Activated naive CD4-positive, alpha-beta T cell treated with anti-CD3 and anti-CD28 coated beads, Interleukin-2, amount 50 U/mL, for 24 hours (primary cell): ENCODE results near the gene CCDC197.

Source experiments
- H3K27ac Mint-ChIP-seq: one replicate; pipeline ENCODE4 v1.8.0; 2021; ENCODE audit warnings: mild to moderate bottlenecking, mixed read lengths
- H3K27me3 Mint-ChIP-seq: one replicate; pipeline ENCODE4 v1.8.0; 2021; ENCODE audit warnings: mixed read lengths
- H3K36me3 Mint-ChIP-seq: one replicate; pipeline ENCODE4 v1.8.0; 2021; ENCODE audit warnings: mixed read lengths
- H3K4me1 Mint-ChIP-seq: one replicate; pipeline ENCODE4 v1.8.0; 2021; ENCODE audit warnings: mixed read lengths
- H3K4me3 Mint-ChIP-seq: one replicate; pipeline ENCODE4 v1.8.0; 2021; ENCODE audit warnings: mild to moderate bottlenecking, mixed read lengths
- H3K9me3 Mint-ChIP-seq: one replicate; pipeline ENCODE4 v1.8.0; 2021; ENCODE audit warnings: mixed read lengths

The CCDC197 gene

DNA sequence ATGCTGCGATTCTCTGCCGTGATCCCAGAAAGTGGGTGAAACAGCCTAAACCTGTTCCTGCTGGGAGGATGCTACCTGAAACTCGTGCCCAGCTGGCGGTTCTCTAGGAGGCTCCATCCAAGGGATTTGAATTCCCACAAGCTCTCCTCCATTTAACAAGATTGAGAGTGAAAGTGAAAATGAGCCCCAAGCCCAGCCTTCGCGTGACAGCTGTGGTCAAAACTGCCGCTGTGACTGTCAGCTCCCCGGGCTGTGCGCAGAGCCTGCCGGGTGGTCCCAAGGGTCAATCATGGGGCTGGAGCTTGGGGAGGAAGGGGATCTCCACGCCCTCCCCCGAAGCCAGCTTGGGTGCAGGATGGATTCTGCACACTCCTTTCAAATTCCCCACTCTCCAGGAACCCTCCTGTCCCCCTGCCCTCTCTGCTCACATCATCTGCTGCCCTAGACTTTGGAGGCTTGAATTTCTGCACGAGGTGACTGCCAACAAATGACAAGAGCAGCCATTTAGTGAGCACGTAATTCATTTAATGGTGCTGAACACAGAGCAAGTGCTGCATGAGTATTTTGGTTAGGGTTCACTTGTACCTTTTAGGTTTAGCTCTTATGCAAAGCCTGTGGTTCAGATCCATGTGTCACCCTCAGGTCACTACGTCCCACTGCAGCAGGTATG is 26.0 kb upstream of the CCDC197 start:
- Mint-ChIP-seq H3K36me3 (no peaks in the 10 kb centered on the region), H3K4me3 (peak overlapping the region; percentile 88), H3K4me1 (peaks cover 36% of the 10 kb centered on the region), H3K27me3 (no peaks in the 10 kb centered on the region), H3K9me3 (peaks cover 6% of the 10 kb centered on the region), H3K27ac (peak overlapping the region; percentile 94)

DNA sequence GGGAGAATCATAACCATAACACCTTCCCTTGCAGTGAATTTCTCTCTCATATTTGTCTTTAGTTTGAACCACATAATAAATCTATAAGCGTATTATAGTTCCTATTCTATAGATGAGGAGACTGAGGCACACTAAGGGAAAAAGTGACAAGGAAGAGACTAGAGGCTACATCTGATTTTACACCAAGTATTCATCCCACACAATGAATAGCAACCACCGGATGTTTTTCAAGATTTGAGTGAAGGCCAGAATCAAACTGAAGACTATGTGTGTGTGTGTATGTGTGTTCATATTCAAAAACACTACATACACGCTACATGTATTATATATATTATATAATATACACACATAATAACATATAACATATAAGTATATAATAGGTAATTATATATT is 25.5 kb upstream of the CCDC197 start:
- Mint-ChIP-seq H3K4me1 (peaks cover 41% of the 10 kb centered on the region), H3K9me3 (peaks cover 6% of the 10 kb centered on the region), H3K27me3 (no peaks in the 10 kb centered on the region), H3K4me3 (peak overlapping the region; percentile 88), H3K27ac (peak overlapping the region; percentile 94), H3K36me3 (peaks cover 2% of the 10 kb centered on the region)

DNA sequence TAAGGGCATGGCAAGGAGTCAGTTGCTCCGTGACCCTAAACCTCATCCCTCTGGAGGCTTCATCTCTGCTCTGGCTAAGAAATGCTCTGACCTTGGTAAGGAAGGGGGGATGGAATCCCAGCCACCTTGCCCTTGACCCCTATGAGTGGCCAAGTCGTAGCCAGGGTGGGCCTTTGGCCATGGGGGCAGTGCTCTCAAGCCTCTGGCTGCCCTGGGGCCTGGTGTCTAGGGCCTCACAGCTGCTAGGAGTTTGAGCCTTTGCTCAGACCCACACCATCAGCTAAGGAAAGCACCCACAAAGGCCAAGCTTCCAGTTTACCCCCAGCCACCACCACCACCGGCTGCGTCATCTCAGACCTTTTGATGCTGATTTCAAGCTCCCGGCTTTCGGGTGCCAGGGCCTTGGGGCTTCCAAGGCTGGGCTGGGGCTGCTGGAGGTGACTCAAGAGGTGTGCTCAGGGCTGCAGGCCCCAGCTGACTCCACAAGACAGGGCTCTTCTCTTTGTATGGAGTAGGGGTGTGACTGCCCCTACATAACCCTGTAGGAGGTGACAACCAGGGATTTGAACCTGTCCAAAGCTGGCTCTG is 24.4 kb upstream of the CCDC197 start:
- Mint-ChIP-seq H3K36me3 (peaks cover 7% of the 10 kb centered on the region), H3K9me3 (peaks cover 6% of the 10 kb centered on the region), H3K27me3 (no peaks in the 10 kb centered on the region), H3K27ac (peak overlapping the region; percentile 43), H3K4me3 (no peak overlapping the region), H3K4me1 (peaks cover 51% of the 10 kb centered on the region)

DNA sequence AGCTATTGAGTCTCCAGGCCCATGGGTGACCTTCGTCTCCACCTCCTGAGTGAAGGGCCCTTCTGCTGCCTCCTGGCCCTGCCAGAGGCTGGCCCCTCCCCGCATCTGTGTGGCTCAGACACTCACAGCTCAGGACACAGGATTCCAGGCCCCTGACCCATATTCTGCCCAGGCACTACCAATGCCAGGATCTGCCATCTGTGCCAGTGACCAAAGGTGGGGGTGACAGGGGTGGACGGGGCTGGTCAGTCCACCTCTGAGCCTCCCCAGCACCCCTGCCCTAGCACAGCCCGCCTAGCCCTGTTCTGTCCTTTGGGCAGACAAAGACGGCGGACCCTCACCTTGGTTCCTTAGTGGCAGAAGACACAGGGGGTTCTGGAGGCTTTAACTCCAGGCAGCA is 23.5 kb upstream of the CCDC197 start:
- Mint-ChIP-seq H3K27ac (no peak overlapping the region), H3K4me1 (peaks cover 60% of the 10 kb centered on the region), H3K36me3 (peaks cover 11% of the 10 kb centered on the region), H3K9me3 (peaks cover 6% of the 10 kb centered on the region), H3K4me3 (no peak overlapping the region), H3K27me3 (no peaks in the 10 kb centered on the region)

GRCh38 chr14:93974299-93974698 is 22.8 kb upstream of the CCDC197 start:
- Mint-ChIP-seq H3K36me3 (peaks cover 11% of the 10 kb centered on the region), H3K4me3 (no peak overlapping the region), H3K27ac (peak overlapping the region; percentile 11), H3K9me3 (peaks cover 6% of the 10 kb centered on the region), H3K27me3 (no peaks in the 10 kb centered on the region), H3K4me1 (peaks cover 64% of the 10 kb centered on the region)

- Mint-ChIP-seq H3K9me3 (peaks cover 6% of the 10 kb centered on the region), H3K4me3 (no peak overlapping the region), H3K27ac (no peak overlapping the region), H3K27me3 (no peaks in the 10 kb centered on the region), H3K4me1 (peaks cover 68% of the 10 kb centered on the region), H3K36me3 (peaks cover 11% of the 10 kb centered on the region)
Measured at GRCh38 chr14:93974833-93975232, 22.3 kb upstream of the CCDC197 start.

DNA sequence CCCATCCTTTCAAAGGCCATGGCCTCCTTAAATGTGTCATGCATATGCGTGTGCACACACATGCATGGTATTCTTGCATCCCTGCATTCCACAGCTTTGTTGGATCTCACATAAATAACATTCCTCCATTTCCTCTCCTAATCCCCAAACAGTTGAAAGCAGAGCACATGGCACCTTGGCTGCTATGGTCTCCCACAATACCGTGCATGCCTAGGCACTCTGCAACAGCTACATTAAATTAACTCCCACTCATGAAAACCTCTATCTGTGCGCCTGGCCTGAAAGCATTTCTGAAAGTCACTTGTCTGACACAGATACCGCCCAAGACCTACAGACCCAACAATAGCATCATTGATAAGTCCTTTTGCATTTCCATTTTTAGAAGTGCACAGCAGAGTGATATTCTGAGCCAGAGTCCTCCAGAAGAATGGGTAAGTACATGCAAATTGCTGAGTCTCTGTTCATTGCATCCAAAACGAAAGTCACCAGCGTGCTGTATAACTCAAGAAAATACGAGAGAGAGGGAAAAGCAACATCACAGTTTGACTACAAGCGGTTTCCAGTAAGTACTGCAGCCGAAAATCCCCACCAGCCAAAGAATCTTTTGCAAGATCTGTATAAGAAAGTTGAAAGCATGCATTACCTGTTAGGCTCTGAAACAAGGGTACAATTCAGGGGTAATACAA is 21.2 kb upstream of the CCDC197 start:
- H3K4me3 Mint-ChIP-seq: peak overlapping the region; percentile 50
- peak overlapping the region; percentile 93 for H3K27ac Mint-ChIP-seq
- no peaks in the 10 kb centered on the region for H3K27me3 Mint-ChIP-seq
- peaks cover 67% of the 10 kb centered on the region for H3K4me1 Mint-ChIP-seq
- H3K36me3 Mint-ChIP-seq: peaks cover 11% of the 10 kb centered on the region
- peaks cover 6% of the 10 kb centered on the region for H3K9me3 Mint-ChIP-seq

- Mint-ChIP-seq H3K4me3 (peak within 1 kb of the TSS; percentile 50), H3K4me1 (peaks cover 61% of the 10 kb centered on the region), H3K27me3 (no peaks in the 10 kb centered on the region), H3K9me3 (peaks cover 6% of the 10 kb centered on the region), H3K27ac (peak within 1 kb of the TSS; percentile 98), H3K36me3 (peaks cover 11% of the 10 kb centered on the region)
Measured at GRCh38 chr14:93976477-93977057, 20.5 kb upstream of the CCDC197 start, which contains the start of gene ASB2. TSS of gene ASB2 (minus strand) at chr14:93976570. CDS start at chr14:93964539, 12,031 bp downstream.

DNA sequence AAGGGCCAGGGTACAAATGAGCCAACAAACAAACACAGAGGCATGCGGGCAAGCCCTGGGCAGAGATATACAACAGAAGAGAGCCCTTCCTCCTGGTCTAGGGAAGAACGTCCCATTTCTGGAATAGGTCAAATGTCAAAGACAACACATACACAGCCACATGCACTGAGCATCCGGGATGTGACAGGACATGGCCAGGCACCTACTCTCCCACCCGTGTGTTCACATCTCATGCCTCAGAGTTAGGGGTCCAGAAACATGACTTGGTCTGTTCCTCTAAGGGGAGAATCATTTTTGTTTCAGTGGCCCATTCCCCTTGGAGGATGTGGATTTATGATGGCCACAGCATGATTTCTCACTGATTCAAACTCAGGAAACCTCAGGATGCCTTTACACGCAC is 19.9 kb upstream of the CCDC197 start:
- no peaks in the 10 kb centered on the region for H3K27me3 Mint-ChIP-seq
- peak overlapping the region; percentile 98 for H3K27ac Mint-ChIP-seq
- H3K4me1 Mint-ChIP-seq: peaks cover 55% of the 10 kb centered on the region
- no peak overlapping the region for H3K4me3 Mint-ChIP-seq
- peaks cover 6% of the 10 kb centered on the region for H3K9me3 Mint-ChIP-seq
- H3K36me3 Mint-ChIP-seq: peaks cover 11% of the 10 kb centered on the region

DNA sequence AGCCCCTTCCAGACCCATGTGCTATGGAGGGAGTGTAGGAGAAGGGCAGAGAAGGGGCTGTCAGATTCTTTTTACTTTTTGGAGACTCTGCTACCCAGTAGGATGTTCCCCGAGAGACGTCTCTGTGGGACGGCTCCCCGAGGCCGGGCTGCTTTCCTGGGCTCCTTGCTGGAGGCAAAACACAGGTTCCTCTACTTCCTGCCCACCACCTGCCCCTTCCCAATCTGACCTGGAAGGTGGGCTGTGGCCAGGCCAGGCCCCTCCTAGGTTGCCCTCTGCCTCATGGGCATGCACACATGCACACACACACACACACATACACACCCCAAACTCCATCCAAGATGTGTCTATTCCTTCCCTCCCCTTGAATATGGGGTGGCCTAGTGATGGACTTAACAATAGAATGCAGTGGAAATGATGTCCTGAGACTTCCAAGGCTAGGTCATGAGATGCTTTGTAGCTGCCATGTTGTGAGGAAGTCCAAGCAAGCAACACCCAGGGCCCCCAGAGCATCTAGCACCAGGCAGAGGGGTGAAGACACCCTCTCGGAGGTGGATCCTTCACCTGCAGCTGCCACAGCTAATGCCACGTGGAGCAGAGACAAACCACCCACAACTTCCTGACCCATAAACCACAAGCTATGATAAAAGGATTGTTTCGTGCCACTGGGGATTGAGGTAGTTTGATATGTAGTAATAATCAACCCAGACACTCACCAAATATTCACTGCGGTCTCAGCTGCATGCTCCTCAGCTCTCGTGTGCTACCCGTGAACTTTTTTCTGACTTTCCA is 19.1 kb upstream of the CCDC197 start:
- peak overlapping the region; percentile 58 for H3K4me3 Mint-ChIP-seq
- peaks cover 11% of the 10 kb centered on the region for H3K36me3 Mint-ChIP-seq
- H3K27ac Mint-ChIP-seq: peak overlapping the region; percentile 98

GRCh38 chr14:93978735-93979134 is 18.4 kb upstream of the CCDC197 start:
- H3K27ac Mint-ChIP-seq: peak overlapping the region; percentile 98
- peak overlapping the region; percentile 30 for H3K4me3 Mint-ChIP-seq
- peaks cover 49% of the 10 kb centered on the region for H3K4me1 Mint-ChIP-seq
- H3K27me3 Mint-ChIP-seq: no peaks in the 10 kb centered on the region
- H3K36me3 Mint-ChIP-seq: peaks cover 11% of the 10 kb centered on the region
- H3K9me3 Mint-ChIP-seq: peaks cover 6% of the 10 kb centered on the region

More for the DNA sequence above, 19.1 kb upstream of the CCDC197 start:
- no peaks in the 10 kb centered on the region for H3K27me3 Mint-ChIP-seq
- H3K9me3 Mint-ChIP-seq: peaks cover 6% of the 10 kb centered on the region
- peaks cover 52% of the 10 kb centered on the region for H3K4me1 Mint-ChIP-seq

- peaks cover 46% of the 10 kb centered on the region for H3K4me1 Mint-ChIP-seq
- H3K27ac Mint-ChIP-seq: peak overlapping the region; percentile 90
- peaks cover 5% of the 10 kb centered on the region for H3K9me3 Mint-ChIP-seq
- no peaks in the 10 kb centered on the region for H3K27me3 Mint-ChIP-seq
- peak overlapping the region; percentile 4 for H3K4me3 Mint-ChIP-seq
- peaks cover 11% of the 10 kb centered on the region for H3K36me3 Mint-ChIP-seq
Measured at GRCh38 chr14:93980456-93981201, 16.5 kb upstream of the CCDC197 start.

DNA sequence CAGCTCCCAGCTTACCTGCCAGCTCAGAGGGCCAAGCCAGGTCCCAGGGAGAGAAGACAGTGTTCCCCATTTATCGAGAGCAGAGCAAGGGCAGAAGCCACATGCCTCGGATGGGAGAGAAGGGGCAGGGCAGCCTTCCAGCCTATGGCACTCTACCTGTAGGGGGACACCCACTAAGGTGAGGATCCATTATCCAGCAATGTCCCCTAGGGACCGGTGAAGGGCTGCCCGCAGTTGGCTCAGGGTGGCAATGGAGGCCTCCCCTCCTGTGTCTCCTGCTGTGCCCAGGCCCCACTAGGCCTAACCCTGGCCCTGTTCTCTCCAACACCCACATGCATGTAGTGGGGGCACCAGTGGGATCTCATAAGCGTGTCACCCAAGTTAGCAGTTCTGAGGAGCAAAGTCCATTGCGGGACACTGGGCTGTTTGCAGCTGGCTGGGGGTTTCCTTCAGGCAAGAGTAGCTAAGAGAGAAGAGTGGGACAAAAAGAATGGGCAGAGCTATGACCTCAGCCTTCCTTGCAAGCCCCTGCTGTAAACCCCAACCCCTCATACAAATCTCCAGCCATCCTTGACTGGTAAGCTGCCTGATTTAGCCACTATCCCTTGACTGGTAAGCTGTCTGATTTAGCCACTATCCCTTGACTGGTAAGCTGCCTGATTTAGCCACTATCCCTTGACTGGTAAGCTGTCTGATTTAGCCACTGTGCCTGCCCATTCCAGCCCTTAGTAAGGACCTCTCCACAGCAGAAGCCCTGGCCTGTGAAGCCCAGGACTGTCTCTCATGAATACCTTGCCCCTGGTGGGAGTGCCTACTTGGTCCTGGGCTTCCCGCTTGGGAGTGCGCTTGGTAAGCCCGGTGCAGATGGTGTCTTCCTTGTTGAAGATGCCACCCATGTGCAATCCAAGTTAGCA is 15.5 kb upstream of the CCDC197 start:
- Mint-ChIP-seq H3K36me3 (peaks cover 10% of the 10 kb centered on the region), H3K4me3 (no peak overlapping the region), H3K27me3 (no peaks in the 10 kb centered on the region), H3K4me1 (peaks cover 37% of the 10 kb centered on the region), H3K9me3 (no peaks in the 10 kb centered on the region), H3K27ac (no peak overlapping the region)
